B cell (primary cell): ENCODE data around the gene PLAAT4. TPM values are rescaled to one million over a fixed set of nuclear protein-coding genes. Genes with fewer than 3 reads are reported as not detected.

Experiments
- ATAC-seq: fragments of 200-7000 bp; cut with Tn5 transposase; one replicate; pipeline ENCODE4 v1.10.0; 2021; ENCODE audit warnings: low read depth, mild to moderate bottlenecking, moderate number of reproducible peaks, moderate library complexity
- CTCF ChIA-PET: fragments of 350-600 bp; sonication (Branson Sonifier 250); formaldehyde crosslinking; loops from one replicate; lab custom pipeline; 2021; ENCODE audit warnings: antibody characterized with exemption, inconsistent platforms; lab: Charles Lee
- POLR2A ChIA-PET: fragments of 350-600 bp; sonication (Branson Sonifier 250); formaldehyde crosslinking; loops from one replicate; lab custom pipeline; 2021; ENCODE audit warnings: antibody characterized with exemption; lab: Charles Lee
- DNase-seq: peaks from one replicate; pipeline ENCODE4 v3.0.0; 2013
- H2AFZ ChIP-seq: 2 replicates; pipeline ENCODE4 v1.6.1; 2012; ENCODE audit warnings: mild to moderate bottlenecking, low read depth, low read length; ENCODE audit not compliant: insufficient read depth, poor library complexity, severe bottlenecking
- H3K27ac ChIP-seq, 2 donors: 1 replicate in 1 of 2; 2 replicates in 1 of 2; pipeline ENCODE4 v1.5.1; 2012 to 2013; ENCODE audit warnings: low read length in 2 of 2, mild to moderate bottlenecking in 2 of 2, moderate library complexity in 1 of 2
- H3K27me3 ChIP-seq, 4 experiments: fragments of 200-600 bp in 1 of 4; sonication (generic) in 1 of 4; replicated peaks in 1 of 4; 1 replicate in 2 of 4; 2 replicates in 2 of 4; pipeline versions ENCODE4 v1.6.1 to v1.7.0; 2013 to 2016; ENCODE audit warnings: low read length in 3 of 4, mild to moderate bottlenecking in 2 of 4, mixed read lengths in 1 of 4, moderate library complexity in 1 of 4; ENCODE audit not compliant: insufficient read depth in 4 of 4, control insufficient read depth in 3 of 4; ENCODE audit errors: control extremely low read depth in 1 of 4
- H3K36me3 ChIP-seq, 2 experiments: replicated peaks in 1 of 2; 1 replicate in 1 of 2; 2 replicates in 1 of 2; pipeline versions ENCODE4 v1.6.1 to v1.7.1; 2013; ENCODE audit warnings: low read length in 1 of 2; ENCODE audit not compliant: insufficient read depth in 2 of 2, control insufficient read depth in 1 of 2; ENCODE audit errors: control extremely low read depth in 1 of 2, extremely low read depth in 1 of 2
- H3K4me1 ChIP-seq, 2 donors: fragments of 200-600 bp in 1 of 2; sonication (generic) in 1 of 2; 1 replicate in 1 of 2; 2 replicates in 1 of 2; pipeline versions ENCODE4 v1.5.1 to v1.6.1; 2013 to 2017; ENCODE audit warnings: low read length in 2 of 2; ENCODE audit not compliant: control insufficient read depth in 2 of 2, insufficient read depth in 2 of 2
- H3K4me2 ChIP-seq: replicated peaks from 2 replicates; pipeline ENCODE3; 2012; ENCODE audit warnings: mild to moderate bottlenecking, low read depth, low read length; ENCODE audit not compliant: poor library complexity, severe bottlenecking
- H3K4me3 ChIP-seq, 5 experiments: fragments of 200-600 bp in 1 of 5; sonication (generic) in 1 of 5; 1 replicate in 3 of 5; 2 replicates in 2 of 5; pipeline versions ENCODE4 v1.5.1 to v1.7.0; 2011 to 2016; ENCODE audit warnings: low read length in 4 of 5, mild to moderate bottlenecking in 4 of 5, low read depth in 2 of 5, control low read depth in 1 of 5, moderate library complexity in 1 of 5; ENCODE audit not compliant: insufficient read depth in 1 of 5; ENCODE audit errors: control extremely low read depth in 1 of 5, extremely low read depth in 1 of 5
- H3K79me2 ChIP-seq: fragments of 200-600 bp; sonication (generic); one replicate; pipeline ENCODE4 v1.6.0; 2016; ENCODE audit warnings: low read length; ENCODE audit not compliant: control insufficient read depth, insufficient read depth
- H3K9ac ChIP-seq: fragments of 200-600 bp; sonication (generic); 2 replicates; pipeline ENCODE4 v1.6.1; 2017; ENCODE audit warnings: mild to moderate bottlenecking, low read length, moderate library complexity
- H3K9me3 ChIP-seq, 3 donors: one replicate each; pipeline versions ENCODE4 v1.6.1 to v1.7.1; 2013; ENCODE audit warnings: low read length in 2 of 3; ENCODE audit not compliant: control insufficient read depth in 2 of 3, insufficient read depth in 1 of 3; ENCODE audit errors: control extremely low read depth in 1 of 3
- H4K20me1 ChIP-seq: 2 replicates; pipeline ENCODE4 v1.6.0; 2012; ENCODE audit warnings: mild to moderate bottlenecking, low read length; ENCODE audit not compliant: insufficient read depth, control insufficient read depth, poor library complexity, severe bottlenecking
- H3K27ac Mint-ChIP-seq: one replicate; pipeline ENCODE4 v1.8.0; 2021; ENCODE audit warnings: mixed read lengths
- H3K27me3 Mint-ChIP-seq: one replicate; pipeline ENCODE4 v1.8.0; 2021; ENCODE audit warnings: mixed read lengths
- H3K4me1 Mint-ChIP-seq: one replicate; pipeline ENCODE4 v1.8.0; 2021; ENCODE audit warnings: mixed read lengths
- H3K4me3 Mint-ChIP-seq: one replicate; pipeline ENCODE4 v1.8.0; 2021; ENCODE audit warnings: mixed read lengths
- H3K9me3 Mint-ChIP-seq: one replicate; pipeline ENCODE4 v1.8.0; 2022; ENCODE audit warnings: mixed read lengths; ENCODE audit not compliant: insufficient read depth
- CTCF ChIP-seq: fragments of 200-600 bp; IDR thresholded peaks from one replicate; pipeline ENCODE4 v1.8.0; 2022; ENCODE audit warnings: antibody characterized with exemption, mild to moderate bottlenecking
- EZH2 ChIP-seq: IDR thresholded peaks from 2 replicates; pipeline ENCODE4 v1.6.1; 2012; ENCODE audit warnings: borderline replicate concordance, low read depth, mild to moderate bottlenecking, moderate library complexity, low read length; ENCODE audit not compliant: insufficient read depth, poor library complexity, severe bottlenecking
- WGBS: methylation state at CpG from one replicate; pipeline ENCODE4 v1.1.5; 2013; ENCODE audit warnings: missing lambda C conversion rate; ENCODE audit not compliant: insufficient coverage; 5-methylcytosine and 5-hydroxymethylcytosine counted together
- intact Hi-C: fragments of 100-400 bp; cut with micrococcal nuclease; formaldehyde crosslinking; loops from one replicate; pipeline ENCODE4 v1.10.0; 2022
- polyA plus RNA-seq: library from polyadenylated mRNA; depleted of rRNA; stranded (reverse); fragments of >200 nt; gene quantifications from 2 replicates; pipeline ENCODE4 v1.2.3, GENCODE V29; 2012
- total RNA-seq, 2 donors: library from RNA; stranded (reverse); fragments of 120-200 nt in 1 of 2; gene quantifications; 1 replicate in 1 of 2; 2 replicates in 1 of 2; pipeline versions ENCODE4 v1.2.3 to v1.2.4, GENCODE V29; 2013 to 2022

Gene PLAAT4
- total and polyA plus RNA-seq, 2 donors (not counting 1 experiment from before 2014, with no cell fraction given): 13.1 to 35.0 TPM

GRCh38 chr11:63560506-63561180 lies 24.0 kb downstream of the PLAAT4 start:
- Histone ChIP-seq H2AFZ (no peak overlapping the region), H3K4me3 (no peak overlapping the region), H3K9me3 (no peaks in the 10 kb centered on the region), H3K4me1 (peaks cover 11 to 18% of the 10 kb centered on the region in 2 donors), H3K27me3 (peaks cover 0 to 4% (median 2%) of the 10 kb centered on the region in 4 experiments), H3K27ac (no peak overlapping the region), H3K79me2 (no peaks in the 10 kb centered on the region), H4K20me1 (no peaks in the 10 kb centered on the region), H3K4me2 (no peak overlapping the region), H3K9ac (no peak overlapping the region), H3K36me3 (no peaks in the 10 kb centered on the region)
- no peak for DNase-seq
- ATAC-seq: no peak
- Mint-ChIP-seq H3K27me3 (peaks cover 26% of the 10 kb centered on the region), H3K27ac (no peak overlapping the region), H3K9me3 (no peaks in the 10 kb centered on the region), H3K4me1 (peaks cover 18% of the 10 kb centered on the region), H3K4me3 (no peak overlapping the region)
- POLR2A ChIA-PET: no interaction called here
- 42% methylated on average over 2 of the region's 7 CpGs for WGBS
- no peak for TF ChIP-seq EZH2
- no peak for TF ChIP-seq CTCF
- intact Hi-C loops: no loop called here
- CTCF ChIA-PET: no interaction called here
